ENCODE measurements around the gene RECK. TPM values are rescaled to one million over a fixed set of nuclear protein-coding genes. Genes with fewer than 3 reads are reported as not detected.

RECK gene
- total RNA-seq, 1 experiment from 2014 or later, result 10.3 TPM

GRCh38 chr9:36135741-36136271, 99.1 kb downstream of the RECK start:
- Histone ChIP-seq H2BK5ac (ENCODE audit: insufficient read length, low read length) (no peak overlapping the region), H2AFZ (ENCODE audit: low read length) (no peak overlapping the region), H2BK120ac (ENCODE audit: low read depth, low read length, poor library complexity, severe bottlenecking) (no peak overlapping the region), H3K14ac (ENCODE audit: insufficient read depth, low read length) (no peak overlapping the region), H3K4me2 (ENCODE audit: insufficient read depth, insufficient read length, low read length) (peak overlapping the region; percentile 71), H2AK5ac (ENCODE audit: insufficient read length, low read length) (no peak overlapping the region), H3K9me3 (ENCODE audit: control insufficient read depth, low read depth, low read length) (no peaks in the 10 kb centered on the region), H2BK20ac (ENCODE audit: low read depth, low read length, poor library complexity, severe bottlenecking) (no peak overlapping the region), H4K8ac (replicated peaks; ENCODE audit: insufficient read length, low read depth, low read length) (no peak overlapping the region), H4K91ac (ENCODE audit: insufficient read length, low read depth, low read length) (no peak overlapping the region), H3K4ac (ENCODE audit: low read depth, low read length) (no peak overlapping the region), H3K79me2 (ENCODE audit: insufficient read depth, low read length) (no peaks in the 10 kb centered on the region), H3K9ac (ENCODE audit: extremely low read depth, insufficient read length, low read length) (no peak overlapping the region), H3K27me3 (ENCODE audit: insufficient read depth, low read length) (peaks cover 27% of the 10 kb centered on the region), H3K56ac (ENCODE audit: insufficient read length, low read depth, low read length) (no peak overlapping the region), H3K79me1 (ENCODE audit: insufficient read depth, low read depth, low read length, poor library complexity, severe bottlenecking) (no peaks in the 10 kb centered on the region), H2BK15ac (ENCODE audit: low read depth, low read length) (no peak overlapping the region), H4K20me1 (ENCODE audit: control insufficient read depth, insufficient read depth, insufficient read length) (no peaks in the 10 kb centered on the region), H3K23me2 (ENCODE audit: insufficient read length, low read depth, low read length, poor library complexity, severe bottlenecking) (peaks cover 14% of the 10 kb centered on the region), H3K4me1 (ENCODE audit: insufficient read depth, low read length) (peaks cover 2% of the 10 kb centered on the region; the same call in 1 of the 2 replicates), H4K5ac (ENCODE audit: insufficient read length, low read depth, low read length) (no peak overlapping the region), H3K27ac (ENCODE audit: insufficient read length, low read depth, low read length) (no peak overlapping the region), H3T11ph (ENCODE audit: low read length) (no peak overlapping the region), H2BK12ac (ENCODE audit: insufficient read length, low read depth, low read length) (no peak overlapping the region), H3K23ac (ENCODE audit: insufficient read length, low read depth, low read length) (no peak overlapping the region), H3K18ac (ENCODE audit: insufficient read length, low read depth, low read length) (no peak overlapping the region)
- no CpG with 5 or more reads among the region's 18 CpGs for WGBS (ENCODE audit: extremely low coverage, insufficient read length, low lambda C conversion rate)
- peak overlapping the region; percentile 72 to 88 for H3K4me3 Mint-ChIP-seq
- H3K4me1 Mint-ChIP-seq, result peaks cover 32 to 42% of the 10 kb centered on the region in 2 experiments
- peaks cover 0 to 1% (median 0%) of the 10 kb centered on the region in 3 experiments; a peak in 1 of 7 replicates for H3K36me3 Mint-ChIP-seq (ENCODE audit: insufficient read depth in 1 of 3, low read depth in 3 of 3)
- no peak for TF ChIP-seq CTCF (conservative IDR thresholded peaks at IDR 0.05)
- no peak overlapping the region for H3K27ac Mint-ChIP-seq
- H3K9me3 Mint-ChIP-seq, result peaks cover 0 to 5% of the 10 kb centered on the region in 2 experiments; a peak in 2 of 5 replicates
- H3K27me3 Mint-ChIP-seq (ENCODE audit: low read depth), result peaks cover 90% of the 10 kb centered on the region
- DNase-seq, result peak; percentile 57

Measured in H9 (cell line).